GM12891 (cell line): ENCODE measurements around the gene WDR27.

Source experiments
- DNase-seq: peaks from one replicate; pipeline ENCODE4 v3.0.0; 2011; ENCODE audit warnings: low spot score; ENCODE audit not compliant: insufficient read length
- FAIRE-seq: peaks from 2 replicates; lab custom pipeline; 2011; peaks lifted over from hg19 to GRCh38; lab: Jason Lieb, UNC
- PAX5 ChIP-seq: IDR thresholded peaks from 2 replicates; pipeline ENCODE4 v1.6.1; 2011; ENCODE audit warnings: low read length, moderate library complexity, mild to moderate bottlenecking; ENCODE audit not compliant: insufficient read depth, severe bottlenecking
- POLR2A ChIP-seq: IDR thresholded peaks from 2 replicates; pipeline ENCODE4 v1.6.1; 2011; ENCODE audit warnings: low read depth, low read length, control low read depth
- POLR2AphosphoS5 ChIP-seq: IDR thresholded peaks from 2 replicates; pipeline ENCODE4 v1.6.1; 2011; ENCODE audit warnings: low read depth, low read length, control low read depth
- POU2F2 ChIP-seq: IDR thresholded peaks from 2 replicates; pipeline ENCODE4 v1.6.1; 2011; ENCODE audit warnings: low read depth, mild to moderate bottlenecking, control low read depth, low read length, moderate library complexity
- SPI1 ChIP-seq: IDR thresholded peaks from 2 replicates; pipeline ENCODE4 v1.6.1; 2011; ENCODE audit warnings: low read depth, low read length, control low read depth
- TAF1 ChIP-seq: IDR thresholded peaks from 2 replicates; pipeline ENCODE4 v1.6.1; 2011; ENCODE audit warnings: low read depth, low read length, control low read depth

WDR27 gene

DNA sequence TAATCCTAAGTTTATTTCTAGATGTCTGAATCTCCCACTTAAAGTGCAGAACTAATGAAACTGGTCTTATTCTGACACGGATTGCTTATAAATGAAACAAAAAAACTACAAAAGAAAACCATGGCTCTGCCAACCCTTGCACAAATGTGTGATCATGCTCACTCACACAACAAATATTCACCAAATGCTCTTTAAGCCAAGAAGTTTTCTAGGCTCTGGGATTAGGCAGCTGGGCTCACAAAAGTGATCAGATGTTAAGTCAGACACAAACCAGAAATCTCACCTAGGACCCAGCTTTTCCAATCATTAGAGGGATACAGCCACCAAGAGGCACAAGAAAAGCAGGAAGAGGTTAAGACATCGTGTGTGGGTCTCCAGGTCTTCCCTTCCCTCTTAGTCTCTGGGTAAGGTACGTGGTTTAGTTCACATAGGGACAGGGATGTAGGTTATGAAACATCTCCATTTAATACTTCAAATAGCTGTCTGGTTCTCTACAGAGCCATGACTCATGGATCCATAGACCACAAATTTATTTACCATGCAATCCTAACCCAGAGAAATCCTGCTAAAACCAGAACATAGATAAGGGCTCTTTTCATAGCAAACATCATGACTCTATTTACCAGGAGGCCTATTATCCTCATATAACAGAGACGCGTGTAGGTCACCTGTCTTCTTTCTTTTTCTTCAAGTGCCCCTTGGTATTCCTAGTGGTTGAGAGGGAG is 165.2 kb downstream of the WDR27 start:
- no peak for DNase-seq
- FAIRE-seq, result no peak
- TF ChIP-seq POLR2AphosphoS5 (no peak), POLR2A (no peak), SPI1 (no peak), PAX5 (no peak), TAF1 (no peak), POU2F2 (no peak)

DNA sequence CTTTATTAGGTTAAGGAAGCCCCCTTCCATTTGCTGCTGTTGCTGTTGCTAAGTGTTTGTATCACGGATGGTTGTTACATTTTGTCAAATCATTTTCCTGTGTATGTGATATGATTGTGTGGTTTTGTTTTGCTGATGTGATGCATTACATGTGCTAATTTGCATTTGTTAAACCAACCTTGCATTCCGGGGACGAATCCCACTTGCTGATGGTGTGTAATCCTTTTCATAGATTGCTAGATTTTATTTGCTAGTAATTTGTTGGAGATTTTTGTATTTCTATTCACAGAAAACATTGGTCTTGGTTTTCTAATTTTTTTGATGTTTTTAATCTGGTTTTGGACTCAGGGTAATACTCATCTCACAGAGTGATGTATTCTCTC is 167.8 kb downstream of the WDR27 start:
- DNase-seq (no peak), FAIRE-seq (no peak)
- TF ChIP-seq SPI1 (no peak), TAF1 (no peak), POLR2AphosphoS5 (no peak), PAX5 (no peak), POU2F2 (no peak), POLR2A (no peak)

DNA sequence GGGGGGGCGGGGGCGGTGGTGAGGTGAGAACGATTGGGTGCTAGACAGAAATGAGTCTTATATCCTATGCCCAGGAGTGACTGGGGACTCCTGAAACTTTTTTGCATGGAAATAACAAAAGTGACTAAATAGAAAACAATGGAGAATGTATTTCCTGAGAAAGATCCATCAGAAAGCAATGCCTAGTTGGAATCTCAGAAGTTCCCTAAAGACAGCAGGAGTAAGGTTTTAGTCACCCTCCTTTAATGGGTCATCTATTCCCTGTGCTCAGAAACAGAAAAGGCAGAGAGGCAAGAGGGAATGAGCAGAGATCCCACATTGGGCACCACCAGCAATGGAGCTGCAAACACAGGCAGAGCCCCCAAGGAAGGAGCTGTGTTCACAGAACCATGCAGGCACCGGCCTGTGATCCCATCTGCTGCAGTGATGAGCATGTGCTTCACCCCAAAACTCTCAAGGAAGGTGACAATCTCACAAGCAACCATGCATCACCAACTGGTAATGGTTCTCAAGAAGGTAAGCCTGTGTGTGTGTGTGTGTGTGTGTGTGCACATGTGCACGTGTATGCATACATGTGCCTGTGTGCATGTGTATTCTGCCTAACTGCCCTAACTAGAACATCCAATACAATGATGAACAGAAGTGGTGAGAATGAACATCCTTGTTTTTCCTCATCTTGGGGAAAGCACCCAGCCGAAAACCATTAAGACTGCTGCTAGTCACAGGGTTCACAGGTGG is 168.4 kb downstream of the WDR27 start:
- TF ChIP-seq POU2F2, result no peak
- no peak for TF ChIP-seq TAF1
- no peak for TF ChIP-seq POLR2AphosphoS5
- no peak for TF ChIP-seq POLR2A
- TF ChIP-seq PAX5, result no peak
- TF ChIP-seq SPI1, result no peak
- FAIRE-seq, result no peak
- DNase-seq, result no peak

DNA sequence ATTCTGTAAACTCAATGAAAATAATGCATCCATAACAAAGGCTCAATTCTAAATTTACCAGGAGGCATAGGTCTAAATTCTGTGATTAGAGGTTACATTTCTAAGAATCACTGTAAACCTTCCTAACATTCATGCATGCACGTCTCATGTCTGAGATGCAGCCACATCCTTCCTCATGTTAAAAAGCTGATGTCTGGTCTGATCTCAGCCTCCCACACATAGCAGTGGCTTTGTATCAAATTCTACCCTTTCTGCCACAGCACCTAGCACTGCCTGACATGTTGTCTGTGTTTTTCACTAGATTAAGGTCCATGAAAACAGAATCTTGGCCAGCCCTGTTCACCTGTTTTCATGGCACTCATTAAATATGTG is 171.1 kb downstream of the WDR27 start:
- TF ChIP-seq POLR2AphosphoS5 (no peak), POLR2A (no peak), SPI1 (no peak), POU2F2 (no peak), PAX5 (no peak), TAF1 (no peak)
- FAIRE-seq (no peak), DNase-seq (no peak)

DNA sequence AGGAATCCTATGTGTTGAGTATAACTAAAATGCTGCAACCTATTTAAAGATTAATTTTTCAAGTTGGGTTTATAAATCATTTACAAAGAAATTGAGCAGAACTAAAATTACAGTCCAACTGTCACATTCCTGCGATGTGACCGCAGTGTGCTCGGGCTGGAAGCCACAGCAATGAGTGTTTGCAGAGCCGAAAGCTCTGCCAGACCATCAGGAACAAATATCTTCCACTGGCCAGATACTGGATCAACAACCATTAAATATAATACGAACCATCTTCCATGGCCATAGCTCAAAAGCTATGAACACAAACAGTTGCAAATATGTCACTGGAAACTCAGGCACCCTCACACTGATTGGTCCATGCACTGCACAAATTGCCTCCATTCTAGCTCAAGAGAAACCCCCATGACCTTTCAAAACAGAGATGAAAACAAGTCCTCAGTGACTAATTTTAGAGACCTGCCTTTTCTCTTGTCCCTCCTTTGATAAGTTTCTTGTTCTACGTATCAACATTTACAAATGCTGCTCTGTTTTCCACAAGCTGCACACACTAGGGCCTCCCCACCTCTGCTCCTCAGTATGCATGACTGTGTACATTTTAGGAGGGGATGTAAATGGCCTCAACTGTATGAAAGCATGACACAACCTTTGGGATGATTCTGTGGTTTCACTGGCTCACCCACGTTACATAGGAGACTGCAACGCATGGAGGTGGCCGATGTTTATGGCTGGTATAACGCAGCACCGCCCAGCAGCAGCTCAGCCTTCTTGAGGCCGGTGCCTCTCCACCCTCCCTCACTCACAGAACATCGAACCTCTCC is 171.7 kb downstream of the WDR27 start:
- no peak for DNase-seq
- no peak for TF ChIP-seq POLR2AphosphoS5
- no peak for TF ChIP-seq POU2F2
- no peak for FAIRE-seq

DNA sequence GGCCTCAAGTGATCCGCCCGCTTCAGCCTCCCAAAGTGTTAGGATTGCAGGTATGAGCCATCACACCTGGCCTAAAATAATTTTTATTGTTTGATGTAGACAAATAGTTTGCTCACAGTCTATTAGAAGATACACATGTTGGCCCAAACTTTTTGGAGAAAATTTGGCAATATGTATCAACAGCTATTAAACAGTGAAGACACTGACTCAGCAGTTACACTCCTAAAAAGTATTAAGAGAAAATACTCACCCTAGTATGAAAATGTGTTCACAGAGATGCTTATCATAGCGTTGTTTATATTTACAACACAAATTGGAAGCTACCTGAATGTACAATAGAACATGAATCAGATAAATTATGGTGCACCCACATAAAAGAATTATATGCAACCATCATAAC is 173.1 kb downstream of the WDR27 start:
- TF ChIP-seq POLR2A (no peak), POU2F2 (no peak), TAF1 (no peak), SPI1 (no peak), POLR2AphosphoS5 (no peak), PAX5 (no peak)
- DNase-seq (no peak), FAIRE-seq (no peak)

DNA sequence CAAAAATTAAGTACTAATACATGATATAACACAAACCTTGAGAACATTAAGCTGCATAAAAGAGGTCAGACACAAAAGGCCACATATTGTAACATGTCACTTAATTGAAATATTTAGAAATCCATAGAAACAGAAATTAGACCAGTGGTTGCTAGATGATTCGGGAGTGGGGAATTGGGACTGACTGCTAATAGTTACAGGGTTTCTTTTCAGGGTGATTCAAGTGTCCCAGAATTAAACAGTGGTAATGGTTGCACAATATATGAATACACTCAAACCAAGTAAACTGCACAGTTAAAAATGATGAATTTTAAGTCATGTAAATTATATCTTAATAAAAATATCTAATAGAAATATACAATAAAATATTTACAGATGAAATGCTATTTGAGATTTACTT is 174.5 kb downstream of the WDR27 start:
- TF ChIP-seq POLR2A (no peak), PAX5 (no peak), SPI1 (no peak), POLR2AphosphoS5 (no peak), TAF1 (no peak), POU2F2 (no peak)
- no peak for DNase-seq
- no peak for FAIRE-seq

DNA sequence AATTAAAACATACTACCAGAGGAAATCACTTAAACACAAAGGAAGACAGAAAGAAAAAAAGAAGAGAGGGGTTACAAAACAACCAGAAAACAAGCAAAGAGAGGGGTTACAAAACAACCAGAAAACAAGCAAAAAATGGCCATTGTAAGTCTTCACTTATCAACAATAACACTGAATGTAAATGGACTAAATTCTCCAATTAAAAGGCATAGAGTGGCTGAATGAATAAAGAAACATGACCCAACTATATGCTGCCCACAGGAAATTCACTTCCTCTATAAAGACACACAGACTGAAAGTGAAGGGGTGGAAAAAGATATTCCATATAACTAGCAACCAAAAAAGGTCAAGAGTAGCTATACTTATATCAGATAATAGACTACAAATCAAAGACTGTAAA is 180.0 kb downstream of the WDR27 start:
- TF ChIP-seq POLR2A, result no peak
- no peak for TF ChIP-seq POLR2AphosphoS5
- TF ChIP-seq POU2F2, result no peak
- TF ChIP-seq SPI1, result no peak
- TF ChIP-seq PAX5, result no peak
- TF ChIP-seq TAF1, result no peak
- DNase-seq (no peak), FAIRE-seq (no peak)

DNA sequence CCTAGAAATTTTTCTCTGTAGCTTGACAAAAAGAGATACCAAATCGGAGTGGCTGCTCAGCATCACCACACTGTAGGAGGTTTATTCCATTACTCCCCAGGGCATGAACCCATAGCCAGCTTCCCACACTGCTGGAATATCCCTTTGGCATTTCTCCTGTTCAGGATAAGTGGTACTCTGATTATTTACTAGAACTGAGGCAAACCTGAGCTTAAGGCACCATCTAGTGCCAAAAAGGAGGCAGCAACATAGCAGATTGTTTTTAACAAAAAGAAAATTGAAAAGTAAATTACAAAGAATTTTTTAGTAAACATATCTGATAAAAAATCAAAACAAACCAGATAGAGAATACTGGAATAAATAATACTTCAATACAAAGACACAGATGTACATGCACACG is 181.7 kb downstream of the WDR27 start:
- DNase-seq, result no peak
- no peak for FAIRE-seq
- TF ChIP-seq POLR2A (no peak), POLR2AphosphoS5 (no peak), TAF1 (no peak), PAX5 (no peak)
